GM13976 (cell line): Measurements from ENCODE around the gene GALNT10.

Experiments
- DNase-seq: peaks from one replicate; pipeline ENCODE4 v3.0.0; 2012; ENCODE audit warnings: low spot score
- CTCF ChIP-seq: IDR thresholded peaks from 2 replicates; pipeline ENCODE4 v1.5.1; 2012; ENCODE audit warnings: borderline replicate concordance, mild to moderate bottlenecking; ENCODE audit not compliant: insufficient read depth; ENCODE audit errors: extremely low read depth, missing control alignments, control extremely low read depth
- in situ Hi-C: fragments of 300-500 bp; cut with MboI; formaldehyde crosslinking; loops from one replicate; pipeline ENCODE4 v1.12.0; 2022; ENCODE audit warnings: low sequenced_read_pairs, mixed read lengths, inconsistent platforms; ENCODE audit not compliant: unreplicated experiment

Gene GALNT10

DNA sequence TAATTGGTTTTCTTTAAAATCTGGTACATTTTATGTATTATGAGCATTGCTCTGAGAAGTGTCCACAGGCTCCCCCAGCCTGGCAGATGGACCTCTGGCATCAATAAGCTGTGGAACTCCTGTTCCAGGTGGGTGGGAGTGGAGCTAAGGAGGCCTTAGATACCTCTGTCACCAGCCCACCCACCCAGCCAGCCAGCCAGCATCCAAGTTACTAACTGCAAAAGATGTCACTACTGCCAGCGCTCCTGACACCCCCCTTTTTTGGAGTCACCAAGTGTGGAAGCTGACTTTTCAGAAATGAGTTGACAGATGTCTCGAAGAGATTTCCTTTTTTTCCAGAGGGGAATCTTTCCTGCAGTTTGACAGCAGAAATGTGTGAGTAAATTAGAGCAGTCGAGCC is 111.2 kb downstream of the GALNT10 start:
- DNase-seq, result no peak
- in situ Hi-C loops, result no loop called here
- no peak for TF ChIP-seq CTCF

DNA sequence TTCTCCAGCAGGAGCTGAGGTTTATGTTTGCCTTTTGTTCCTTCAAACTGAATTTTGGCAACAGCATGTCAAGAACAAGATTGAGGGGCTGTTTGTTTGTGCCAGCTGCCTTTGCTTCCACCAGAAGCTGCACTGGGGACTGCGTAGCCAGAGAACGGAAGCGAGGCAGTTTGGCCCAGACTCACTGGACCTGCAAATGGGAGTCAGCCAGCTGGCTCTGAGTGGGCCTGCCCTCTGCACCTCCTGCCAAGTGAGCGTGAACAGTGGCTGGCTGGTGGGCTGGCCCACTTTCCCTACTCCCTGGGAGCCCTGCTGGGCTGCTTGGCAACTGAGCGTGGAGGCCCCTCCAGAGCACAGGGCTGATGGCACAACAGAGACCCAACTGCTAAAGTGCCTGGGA is 111.6 kb downstream of the GALNT10 start:
- no peak for TF ChIP-seq CTCF
- in situ Hi-C loops, result no loop called here
- DNase-seq, result no peak

GRCh38 chr5:154303133-154303532 is 112.6 kb downstream of the GALNT10 start:
- in situ Hi-C loops, result no loop called here
- TF ChIP-seq CTCF, result no peak
- no peak for DNase-seq

DNA sequence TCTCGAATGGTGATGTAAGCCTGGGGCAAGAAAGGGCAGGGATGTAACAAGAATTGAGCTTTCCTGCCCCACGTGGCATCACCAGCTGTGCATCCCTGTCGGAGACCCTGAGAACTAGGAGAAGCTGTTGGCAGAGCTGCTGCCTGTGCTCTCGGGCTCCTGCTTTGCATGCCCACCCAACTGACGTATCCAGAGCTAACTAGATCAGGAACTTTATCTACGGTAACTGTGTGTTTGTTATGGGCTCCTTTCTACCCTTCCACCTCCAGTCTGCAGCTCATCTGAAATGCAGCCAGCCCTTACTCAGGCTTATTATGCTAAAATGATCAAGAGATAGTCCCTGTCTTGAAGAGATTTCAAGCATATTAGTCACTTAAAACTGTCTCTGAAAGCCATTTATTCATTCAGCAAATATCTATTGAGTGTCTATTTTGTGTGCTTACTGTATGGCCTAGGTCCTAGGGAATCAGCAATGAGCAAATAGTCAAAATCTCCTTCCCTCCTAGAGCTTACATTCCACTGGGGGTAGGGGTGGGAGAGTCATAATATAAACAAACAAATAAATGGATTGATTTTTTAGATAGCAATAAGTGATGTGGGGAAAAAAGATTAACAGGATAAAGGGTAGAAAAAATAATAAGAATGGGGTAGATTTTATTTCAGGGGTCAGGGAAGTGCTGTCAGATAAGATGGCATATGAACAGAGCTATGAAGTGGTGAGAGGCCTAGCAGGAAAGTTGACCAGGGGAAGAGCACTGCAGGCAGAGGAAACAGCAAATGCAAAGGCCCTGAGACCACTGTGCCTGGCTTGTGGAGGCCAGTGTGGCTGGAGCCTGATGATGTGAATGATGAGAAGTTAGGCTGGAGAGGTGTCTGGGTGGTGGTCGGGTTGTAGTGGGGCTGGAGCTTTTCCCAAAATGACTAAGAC is 118.2 kb downstream of the GALNT10 start:
- in situ Hi-C loops, result no loop called here
- TF ChIP-seq CTCF, result no peak

GRCh38 chr5:154309371-154309745 is 118.8 kb downstream of the GALNT10 start:
- no peak for DNase-seq
- in situ Hi-C loops, result no loop called here
- no peak for TF ChIP-seq CTCF

More for the DNA sequence above, 118.2 kb downstream of the GALNT10 start:
- no peak for DNase-seq

GRCh38 chr5:154309805-154310204 is 119.3 kb downstream of the GALNT10 start:
- in situ Hi-C loops, result no loop called here
- no peak for TF ChIP-seq CTCF
- DNase-seq, result no peak
